Right ventricle myocardium inferior (tissue), 1 donor: Measurements from ENCODE around the gene MEAF6. TPM values are rescaled to one million over a fixed set of nuclear protein-coding genes. Genes with fewer than 3 reads are reported as not detected.
"Not testable (repeated sequence)": the region's sequence is repeated elsewhere in the genome, so short reads cannot be mapped to it uniquely, and the experiment has no call there.

Experiments used
- ATAC-seq: fragments of 200-7000 bp; cut with Tn5 transposase; one replicate; pipeline ENCODE4 v1.9.1; 2020; ENCODE audit warnings: mild to moderate bottlenecking, moderate library complexity
- DNase-seq: peaks from one replicate; pipeline ENCODE4 v3.0.0; 2021; ENCODE audit errors: missing footprints
- intact Hi-C: fragments of 100-400 bp; cut with DNase I; formaldehyde crosslinking; loops from one replicate; pipeline ENCODE4 v1.11.0; 2022
- long read RNA-seq: library from polyadenylated mRNA; unstranded; transcript quantifications from one replicate; pipeline ENCODE4 v2.0.0, GENCODE V29; 2021
- total RNA-seq: library from RNA; stranded (reverse); fragmentation: NEBNext Ultra II Directional; extraction: Animal tissue kit (Norgen Biotek cat#: 25700); gene quantifications from one replicate; pipeline ENCODE4 v1.2.1, GENCODE V29; 2021
- donor health status: DM: no; HTN: yes; CAD: no; lungs with severe emphysema.

MEAF6 gene
- total RNA-seq = 35.9 TPM
- long read RNA-seq, transcript MEAF6-204 (8 exons, 2,147 nt) = minor isoform, 6 of 27 reads
- long read RNA-seq, transcript MEAF6-201 (7 exons, 1,525 nt) = minor isoform, 9 of 27 reads
- long read RNA-seq, transcript MEAF6-206 (8 exons, 1,408 nt) = major isoform, 11 of 27 reads
- long read RNA-seq, partial matches to known transcripts = 1 of 27 reads
- long read RNA-seq, other reads (novel, unspliced or antisense) = 0 of 27 reads

DNA sequence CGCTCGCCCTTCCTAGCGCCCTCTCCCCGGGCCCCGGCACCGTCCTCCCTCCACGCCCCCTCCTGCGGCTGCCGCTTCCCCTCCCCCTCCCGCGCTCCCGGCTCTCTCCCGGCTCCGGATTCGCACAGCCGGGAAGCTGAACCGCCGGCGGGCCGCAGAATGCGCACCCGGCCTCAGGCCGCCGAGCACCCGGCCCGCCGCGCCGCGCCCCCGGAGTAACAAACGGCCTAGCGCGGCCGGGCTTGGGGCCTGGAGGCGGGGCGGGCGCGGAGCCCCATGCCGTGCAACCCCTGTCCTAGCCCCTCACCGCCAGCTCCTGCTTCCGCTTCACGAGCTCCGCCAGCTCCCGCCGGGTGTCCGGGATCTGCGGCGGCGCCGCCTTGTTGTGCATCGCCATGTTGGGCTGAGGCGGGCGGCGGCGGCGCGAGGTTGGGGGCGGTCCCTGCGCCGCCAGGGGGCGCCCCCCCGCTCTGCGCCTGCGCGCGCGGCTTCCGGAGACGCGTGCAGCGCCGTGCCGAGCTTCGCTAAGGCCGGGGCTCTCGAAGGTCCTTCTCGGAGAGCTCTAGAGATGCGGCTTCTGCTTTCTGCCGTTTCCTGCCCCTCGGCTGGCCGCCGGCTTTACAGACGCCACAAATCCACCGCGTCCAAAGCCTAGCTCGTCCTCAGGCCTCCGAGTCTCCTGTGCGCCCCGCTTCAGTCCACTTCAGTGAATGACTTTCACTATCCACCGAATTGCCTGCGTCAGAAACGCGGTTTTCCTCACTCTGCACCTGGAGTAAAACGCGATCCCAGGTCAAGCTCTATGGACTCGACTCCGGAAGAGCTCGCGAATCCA lies at the start of gene MEAF6:
MEAF6 (minus strand) TSS at position 417 of the 835 bp plus-strand sequence; CDS start at position 397, 20 bp downstream.
- peak; percentile 94 for DNase-seq
- intact Hi-C loops = loop anchor here (5.0 kb wide), 1 partner anchor 38 kb away; the partner anchor contains the start of gene SNIP1
- peak; percentile 99 for ATAC-seq

DNA sequence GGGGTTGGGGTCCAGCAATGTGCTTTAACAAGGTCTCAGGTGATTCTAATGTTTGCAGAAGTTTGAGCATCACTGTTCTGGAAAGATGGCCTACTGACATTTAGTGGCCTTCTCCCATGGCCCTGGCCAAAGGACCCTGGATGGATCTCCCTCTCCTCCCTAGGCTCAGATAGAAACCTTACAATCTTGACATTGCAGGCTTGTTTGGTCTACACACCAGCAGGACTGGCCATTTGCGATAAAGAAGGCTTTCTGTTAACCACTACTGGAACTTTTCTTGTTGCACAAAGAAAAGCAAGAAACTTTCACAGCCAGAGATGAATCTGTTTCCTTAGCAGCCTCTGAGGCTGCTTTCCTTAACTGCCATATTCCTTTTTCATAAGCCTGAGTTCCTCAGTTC lies 48.4 kb upstream of the MEAF6 start:
- ATAC-seq (no peak), DNase-seq (no peak)
- intact Hi-C loops = no loop called here

DNA sequence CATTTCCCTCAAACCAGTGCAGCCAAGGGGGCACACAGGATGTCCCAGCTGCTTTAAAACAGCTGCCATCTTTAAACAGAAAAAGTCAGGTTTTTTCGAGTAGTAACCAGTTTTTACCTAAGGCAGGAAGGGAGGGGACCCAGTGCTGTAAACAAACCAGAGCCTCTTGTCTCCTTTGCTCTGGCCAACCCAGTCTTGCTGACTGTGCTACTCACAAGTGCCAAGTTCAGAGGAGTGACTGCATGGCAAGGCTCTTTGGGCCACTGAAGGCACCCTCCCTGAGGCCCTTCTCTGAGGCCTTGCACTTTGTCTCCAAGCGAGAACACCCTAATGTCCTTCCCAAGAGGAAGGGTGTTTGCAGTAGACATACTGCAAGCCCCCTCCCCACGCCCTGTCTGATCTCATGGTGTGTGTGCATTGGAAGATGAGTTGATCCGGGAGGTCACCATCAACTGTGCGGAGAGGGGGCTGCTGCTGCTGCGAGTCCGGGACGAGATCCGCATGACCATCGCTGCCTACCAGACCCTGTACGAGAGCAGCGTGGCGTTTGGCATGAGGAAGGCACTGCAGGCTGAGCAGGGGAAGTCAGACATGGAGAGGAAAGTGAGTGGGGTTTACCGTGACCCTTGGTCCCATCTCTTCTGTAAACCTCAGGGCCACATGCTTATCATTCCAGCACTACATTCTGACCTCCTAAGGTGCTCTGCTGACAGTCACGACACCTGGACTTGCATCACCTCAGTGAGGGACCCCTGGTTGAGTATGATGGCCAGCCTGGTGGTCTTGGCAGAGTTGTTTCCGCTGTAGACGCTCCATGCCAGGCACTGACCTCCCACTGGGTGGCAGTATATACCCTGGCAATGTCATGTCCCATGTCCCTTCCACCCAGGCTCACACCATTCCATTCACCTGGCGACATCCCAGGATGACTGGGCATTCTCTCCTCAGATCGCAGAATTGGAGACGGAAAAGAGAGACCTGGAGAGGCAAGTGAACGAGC lies 46.9 kb upstream of the MEAF6 start:
- ATAC-seq (no peak), DNase-seq (no peak)
- intact Hi-C loops = no loop called here

DNA sequence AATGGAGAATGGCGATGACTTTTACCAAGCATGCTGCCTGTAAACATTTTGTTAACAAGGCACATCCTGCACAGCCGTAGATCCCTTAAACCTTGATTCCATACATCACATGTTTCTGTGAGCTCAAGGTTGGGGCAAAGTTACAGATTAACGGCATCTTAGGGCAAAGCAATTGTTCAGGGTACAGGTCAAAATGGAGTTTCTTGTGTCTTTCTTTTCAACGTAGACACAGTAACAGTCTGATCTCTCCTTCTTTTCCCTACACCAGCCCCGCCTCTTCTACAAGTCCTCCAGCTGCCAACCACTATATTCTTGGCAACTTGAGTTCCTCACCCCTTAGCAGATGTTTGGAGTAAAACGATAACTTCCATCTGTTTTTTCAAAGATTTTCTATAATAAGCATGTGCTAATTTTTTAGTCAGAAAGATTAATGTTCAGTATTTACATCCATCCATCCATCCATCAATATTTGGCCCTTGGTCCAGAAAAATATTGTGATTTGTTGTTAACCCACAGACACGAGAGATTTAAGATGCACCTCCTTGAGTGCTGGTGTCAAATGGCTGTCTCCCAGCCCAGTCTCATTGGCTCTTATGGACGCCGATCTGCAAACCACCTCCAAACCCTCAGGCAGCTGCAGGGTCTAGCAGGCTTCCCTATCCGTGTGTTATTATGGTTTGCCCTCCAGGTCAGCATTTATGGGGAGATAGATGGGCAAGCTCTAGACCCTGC lies 46.0 kb upstream of the MEAF6 start:
- DNase-seq = no peak
- no peak for ATAC-seq
- intact Hi-C loops = no loop called here

DNA sequence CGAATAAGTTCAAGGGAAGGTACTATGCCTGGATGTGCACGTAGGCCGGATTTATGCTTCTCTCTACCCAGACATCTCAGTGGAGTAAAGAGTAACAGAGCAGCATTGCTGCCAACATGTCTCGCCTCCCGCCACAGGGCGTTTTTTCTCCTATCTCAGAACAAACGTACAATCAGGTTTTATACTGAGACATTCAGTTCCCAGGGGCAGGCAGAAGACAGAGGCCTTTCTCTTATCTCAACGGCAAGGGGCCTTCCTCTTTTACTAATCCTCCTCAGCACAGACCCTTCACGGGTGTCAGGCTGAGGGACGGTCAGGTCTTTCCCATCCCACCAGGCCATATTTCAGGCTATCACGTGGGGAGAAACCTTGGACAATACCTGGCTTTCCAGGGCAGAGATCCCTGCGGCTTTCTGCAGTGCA lies 45.4 kb upstream of the MEAF6 start:
- DNase-seq, ATAC-seq: not testable (repeated sequence)
- intact Hi-C loops = loop anchor here (10.0 kb wide), 1 partner anchor 85 kb away; the partner anchor contains the start of gene ZC3H12A

DNA sequence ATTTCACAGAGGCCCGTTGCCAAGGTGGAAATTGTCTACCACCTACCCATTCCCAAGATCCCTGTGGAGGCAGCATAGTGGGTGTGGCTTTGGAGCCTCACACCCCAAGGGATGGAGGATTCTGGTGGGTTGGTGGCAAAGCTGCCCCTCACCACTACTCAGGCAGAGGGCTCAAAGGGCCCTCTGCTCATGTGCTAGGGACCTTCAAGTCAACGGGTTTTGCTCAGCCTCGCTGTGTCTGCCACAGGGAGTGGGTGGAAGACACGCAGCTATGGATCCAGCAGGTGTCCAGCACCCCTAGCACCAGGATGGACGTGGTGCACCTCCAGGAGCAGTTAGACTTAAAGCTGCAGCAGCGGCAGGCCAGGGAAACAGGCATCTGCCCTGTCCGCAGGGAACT lies 44.5 kb upstream of the MEAF6 start:
- intact Hi-C loops = loop anchor here (10.0 kb wide), 1 partner anchor 84 kb away; the partner anchor contains the start of gene ZC3H12A
- no peak for ATAC-seq
- no peak for DNase-seq

DNA sequence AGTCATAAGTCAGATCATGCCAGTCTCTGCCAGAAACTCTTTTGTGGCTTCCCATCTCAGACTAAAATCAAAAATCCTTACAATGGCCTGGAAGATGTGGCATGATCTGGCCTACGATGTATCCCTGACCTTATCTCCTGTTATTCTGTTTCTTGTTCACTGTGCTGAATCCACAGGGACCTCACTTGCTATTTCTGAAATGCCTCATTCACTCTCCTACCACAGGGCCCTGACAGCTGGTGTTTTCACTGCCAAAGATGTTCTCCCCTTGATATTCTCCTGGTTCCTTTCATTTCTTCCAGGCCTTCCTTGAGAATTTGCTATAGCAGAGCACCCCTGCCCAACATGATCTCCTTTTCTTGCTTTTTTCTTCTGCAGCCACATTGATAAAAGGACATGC lies 43.8 kb upstream of the MEAF6 start:
- intact Hi-C loops = loop anchor here (10.0 kb wide), 1 partner anchor 84 kb away; the partner anchor contains the start of gene ZC3H12A
- DNase-seq (no peak), ATAC-seq (no peak)

DNA sequence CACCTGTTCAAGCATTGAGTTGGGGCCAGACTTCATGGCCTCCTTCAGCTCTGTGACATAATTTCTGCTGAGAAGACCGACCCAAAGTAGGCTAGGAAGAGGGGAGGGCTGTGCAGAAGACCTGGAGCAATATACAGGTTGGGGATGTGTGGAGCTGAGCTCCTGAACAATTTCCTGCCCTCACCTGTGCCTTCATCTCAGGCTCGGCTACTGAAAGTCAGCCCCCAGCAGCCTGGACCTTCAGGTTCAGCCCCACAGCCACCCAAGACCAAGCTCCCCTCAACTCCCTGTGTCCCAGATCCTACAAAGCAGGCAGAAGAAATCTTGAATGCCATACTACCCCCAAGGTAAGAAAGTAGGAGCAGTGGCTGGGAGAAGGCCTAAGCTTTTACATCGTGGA lies 42.8 kb upstream of the MEAF6 start:
- no peak for DNase-seq
- intact Hi-C loops = loop anchor here (10.0 kb wide), 1 partner anchor 83 kb away; the partner anchor contains the start of gene ZC3H12A
- ATAC-seq = no peak

DNA sequence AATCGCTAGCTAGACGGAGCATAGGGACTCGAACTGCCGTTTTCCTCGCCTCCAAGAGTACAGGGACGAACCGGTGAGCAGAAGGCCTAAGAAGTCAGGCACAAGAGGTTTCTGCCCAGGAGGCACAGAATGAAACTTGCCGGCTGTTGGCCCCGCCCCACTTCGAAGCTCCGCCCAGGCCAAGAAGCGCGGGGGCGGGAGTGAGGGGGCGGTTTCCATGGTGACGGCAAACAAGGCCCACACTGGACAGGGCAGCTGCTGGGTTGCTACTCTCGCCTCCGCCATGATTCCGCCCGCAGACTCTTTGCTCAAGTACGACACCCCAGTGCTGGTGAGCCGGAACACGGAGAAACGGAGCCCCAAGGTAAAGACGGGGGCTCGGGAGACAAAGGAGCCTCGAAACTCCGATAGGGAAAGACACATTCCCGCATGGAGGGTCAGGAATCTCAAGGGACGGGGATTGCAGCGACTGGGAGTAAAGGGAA lies 42.2 kb upstream of the MEAF6 start, which contains the start of gene DNALI1:
DNALI1 (plus strand) TSS at position 229 of the 485 bp plus-strand sequence; CDS start at position 284, 55 bp downstream.
- ATAC-seq (peak; percentile 91), DNase-seq (peak; percentile 85)
- intact Hi-C loops = loop anchor here (10.0 kb wide), 1 partner anchor 82 kb away; the partner anchor contains the start of gene ZC3H12A

DNA sequence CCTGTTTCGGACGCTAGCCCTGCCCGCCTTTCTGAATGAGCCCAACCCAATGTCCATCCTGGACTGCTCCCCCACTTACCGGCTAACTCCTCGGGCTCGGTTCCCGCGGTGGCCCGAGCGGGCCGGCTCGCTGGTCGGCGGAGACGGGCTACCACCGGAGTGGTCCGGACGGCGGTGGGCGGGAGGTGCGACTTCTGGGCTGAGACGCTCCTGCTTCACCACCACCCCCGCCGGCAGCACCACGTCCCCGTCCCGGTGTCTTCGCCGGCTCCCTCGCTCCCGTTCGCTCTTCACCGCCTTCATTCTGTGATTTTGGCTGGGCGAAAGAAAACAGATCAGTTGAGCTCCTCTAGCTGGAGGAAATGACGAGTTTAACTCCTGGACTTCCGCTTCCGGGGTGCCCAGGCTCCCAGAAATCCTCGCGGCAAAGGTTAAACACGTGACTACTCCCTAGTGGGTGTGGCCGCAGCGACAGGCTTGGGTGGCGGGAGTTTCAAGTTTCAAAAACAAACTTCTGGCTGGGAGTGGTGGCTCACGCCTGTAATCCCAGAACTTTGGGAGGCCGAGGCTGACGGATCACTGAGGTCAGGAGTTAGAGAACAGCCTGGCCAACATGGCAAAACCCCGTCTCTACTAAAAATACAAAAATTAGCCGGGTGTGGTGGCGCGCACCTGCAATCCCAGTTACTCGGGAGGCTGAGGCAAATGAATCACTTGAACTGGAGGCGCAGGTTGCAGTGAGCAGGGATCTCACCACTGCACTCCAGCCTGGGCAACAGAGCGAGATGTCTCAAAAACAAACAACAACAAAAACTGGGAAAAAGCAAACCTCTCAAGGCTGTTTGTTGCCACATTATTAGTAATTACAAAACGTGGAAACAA lies 39.6 kb upstream of the MEAF6 start, which contains the start of gene SNIP1:
SNIP1 (minus strand) TSS at position 367 of the 882 bp plus-strand sequence; CDS start at position 303, 64 bp downstream.
- intact Hi-C loops = loop anchor here (5.0 to 10.0 kb wide), 3 partner anchors 42 to 79 kb away; partner anchors contain the start of genes GNL2, MEAF6 and ZC3H12A
- DNase-seq (peak; percentile 94), ATAC-seq (peak; percentile 93)

DNA sequence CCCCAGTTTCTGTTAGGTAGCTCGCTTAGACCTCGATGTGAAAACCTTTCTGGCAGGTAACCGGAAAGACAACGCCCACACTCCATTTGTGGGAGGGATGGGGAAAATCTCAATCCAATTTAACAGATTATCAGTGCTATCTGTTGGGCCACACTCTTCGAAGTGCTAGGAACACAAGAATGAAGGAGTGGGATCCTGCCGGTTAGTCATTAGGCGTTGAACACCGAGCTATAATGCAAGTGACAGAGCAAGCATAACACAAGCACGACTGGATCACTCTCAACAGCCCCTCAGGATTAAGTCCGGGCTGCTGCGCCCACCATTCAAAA lies 39.0 kb upstream of the MEAF6 start:
- DNase-seq = no peak
- ATAC-seq = no peak
- intact Hi-C loops = loop anchor here (5.0 to 10.0 kb wide), 3 partner anchors 41 to 79 kb away; partner anchors contain the start of genes GNL2, MEAF6 and ZC3H12A

DNA sequence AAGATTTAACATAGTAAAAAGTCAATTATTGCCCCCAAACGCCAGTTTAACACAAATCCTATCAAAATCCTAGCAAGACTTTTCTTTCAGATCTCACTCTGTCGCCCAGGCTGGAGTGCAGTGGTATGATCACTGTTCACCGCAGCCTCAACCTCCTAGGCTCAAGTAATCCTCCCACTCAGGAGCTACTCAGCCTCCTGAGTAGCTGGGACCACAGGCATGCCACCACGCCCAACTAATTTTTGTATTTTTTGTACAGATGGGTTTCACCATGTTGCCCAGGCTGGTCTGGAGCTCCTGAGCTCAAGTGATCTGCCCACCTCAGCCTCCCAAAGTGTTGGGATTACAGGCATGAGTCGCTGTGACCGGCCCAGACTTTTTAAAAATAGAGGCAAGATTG lies 34.8 kb upstream of the MEAF6 start:
- DNase-seq (no peak), ATAC-seq (no peak)
- intact Hi-C loops = no loop called here

DNA sequence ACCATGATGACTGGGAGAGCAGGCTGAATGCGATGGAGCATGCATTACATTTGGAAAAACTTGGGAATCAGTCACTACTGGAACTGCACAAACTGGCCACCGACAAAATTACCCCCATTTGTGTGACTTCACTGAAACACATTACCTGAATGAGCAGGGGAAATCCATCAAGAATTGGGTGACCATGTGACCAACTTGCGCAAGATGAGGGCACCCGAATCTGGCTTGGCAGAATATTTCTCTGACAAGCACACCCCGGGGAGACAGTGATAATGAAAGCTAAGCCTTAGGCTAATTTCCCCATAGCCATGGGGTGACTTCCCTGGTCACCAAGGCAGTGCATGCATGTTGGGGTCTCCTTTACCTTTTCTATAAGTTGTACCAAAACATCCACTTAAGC lies 30.5 kb upstream of the MEAF6 start:
- intact Hi-C loops = no loop called here
- ATAC-seq (no peak), DNase-seq (no peak)

DNA sequence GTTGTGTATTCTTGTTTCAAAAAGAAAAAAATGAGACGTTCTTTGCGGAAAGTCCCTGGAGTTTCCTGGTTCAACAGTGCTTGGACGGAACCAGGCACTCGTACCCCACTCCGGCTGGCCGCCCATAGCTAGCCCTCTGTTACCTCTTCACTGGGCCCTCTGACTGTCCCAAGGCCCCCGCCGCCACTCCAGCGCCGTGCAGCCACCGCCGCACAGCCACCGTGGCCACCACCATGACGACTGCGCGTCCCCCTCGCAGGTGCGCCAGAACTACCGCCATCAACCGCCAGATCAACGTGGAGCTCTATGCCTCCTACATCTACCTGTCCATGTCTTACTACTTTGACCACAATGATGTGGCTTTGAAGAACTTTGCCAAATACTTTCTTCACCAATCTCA lies 30.0 kb upstream of the MEAF6 start:
- ATAC-seq = no peak
- intact Hi-C loops = no loop called here
- DNase-seq = no peak

DNA sequence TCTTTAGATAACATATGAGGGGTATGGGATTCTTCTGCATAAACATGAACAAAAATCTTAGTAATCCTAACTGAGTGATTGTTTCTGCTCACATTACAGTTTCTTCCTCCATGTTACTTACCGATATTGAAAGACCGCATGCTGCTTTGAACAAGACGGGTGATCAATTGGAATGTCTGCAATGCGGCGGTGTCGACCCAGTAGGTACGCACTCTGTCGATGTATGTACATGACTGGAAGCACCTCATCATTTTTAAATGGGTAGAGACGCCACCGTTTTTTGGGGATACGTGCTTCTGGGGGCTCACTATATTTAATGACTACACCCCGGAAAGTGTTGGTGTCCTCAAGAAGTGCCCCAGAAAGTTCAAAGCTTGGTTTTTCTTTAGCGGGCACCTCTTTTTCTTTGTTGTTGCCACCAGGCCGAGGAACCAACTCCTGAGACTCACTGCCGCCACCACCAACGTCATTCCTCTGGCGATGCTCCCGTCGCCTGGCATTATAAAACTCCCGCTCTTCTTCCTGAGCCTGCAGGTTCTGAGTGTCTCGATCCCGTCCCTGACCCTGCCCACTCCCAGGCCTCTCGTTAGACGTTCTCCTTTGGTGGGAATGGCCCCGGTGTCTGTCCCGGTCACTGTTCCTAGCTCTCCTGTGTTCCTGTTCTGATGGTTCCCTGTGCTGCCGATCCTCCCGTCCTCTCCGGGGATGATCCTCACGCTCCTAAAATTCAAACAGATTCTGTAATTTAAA lies 25.6 kb upstream of the MEAF6 start:
- DNase-seq (no peak), ATAC-seq (no peak)
- intact Hi-C loops = no loop called here

DNA sequence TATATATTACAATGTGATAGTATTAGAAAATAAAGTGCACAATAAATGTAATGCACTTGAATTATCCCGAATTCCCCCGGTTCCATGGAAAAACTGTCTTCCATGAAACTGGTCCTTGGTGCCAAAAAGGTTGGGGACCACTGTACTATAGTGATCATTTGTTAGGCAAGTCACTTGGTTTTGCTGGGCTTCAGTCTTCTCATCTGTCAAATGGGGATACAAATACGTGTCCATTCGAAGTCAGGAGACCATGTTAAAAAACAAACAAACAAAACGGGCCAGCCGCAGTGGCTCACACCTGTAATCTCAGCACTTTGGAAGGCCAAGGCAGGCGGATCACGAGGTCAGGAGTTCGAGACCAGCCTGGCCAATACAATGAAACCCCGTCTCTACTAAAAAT lies 24.6 kb upstream of the MEAF6 start:
- intact Hi-C loops, DNase-seq, ATAC-seq: not testable (repeated sequence)
